Middle frontal gyrus (tissue), 1 donor: Measurements from ENCODE around the gene SCUBE2.
A peak's percentile ranks its signal among the peaks of the same experiment; 100 is the strongest.

Experiments
- DNase-seq: peaks from one replicate; pipeline ENCODE4 v3.0.0-alpha.2; 2015; ENCODE audit warnings: low spot score; ENCODE audit errors: extremely low spot score

The SCUBE2 gene

DNA sequence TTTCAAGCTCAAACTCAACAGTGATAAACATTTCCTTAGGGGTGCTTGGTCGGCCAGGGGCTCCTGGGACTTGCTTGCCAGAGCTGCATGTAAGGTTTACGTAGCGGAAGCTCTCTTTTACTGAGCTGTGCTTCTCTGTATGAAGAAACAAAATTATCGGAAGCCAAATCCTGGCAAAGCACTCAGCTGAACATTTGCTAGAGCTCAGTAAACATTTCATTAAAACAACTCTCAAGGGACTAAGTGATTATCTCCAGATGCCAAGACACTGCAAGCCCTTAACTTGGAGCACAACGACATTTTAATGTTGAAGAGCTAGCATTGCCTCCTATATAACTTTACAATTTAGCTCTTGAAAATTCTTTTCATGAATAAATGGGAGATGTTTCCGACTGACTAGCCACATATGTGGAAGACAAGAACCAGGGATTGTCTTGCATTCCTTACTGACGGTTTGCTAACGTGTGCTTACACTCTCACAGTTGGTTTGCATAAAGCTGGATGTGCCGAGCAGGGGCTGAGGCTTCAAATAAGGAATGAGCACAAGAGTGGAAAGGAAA, 43.4 kb downstream of the SCUBE2 start:
- DNase-seq, result no peak

DNA sequence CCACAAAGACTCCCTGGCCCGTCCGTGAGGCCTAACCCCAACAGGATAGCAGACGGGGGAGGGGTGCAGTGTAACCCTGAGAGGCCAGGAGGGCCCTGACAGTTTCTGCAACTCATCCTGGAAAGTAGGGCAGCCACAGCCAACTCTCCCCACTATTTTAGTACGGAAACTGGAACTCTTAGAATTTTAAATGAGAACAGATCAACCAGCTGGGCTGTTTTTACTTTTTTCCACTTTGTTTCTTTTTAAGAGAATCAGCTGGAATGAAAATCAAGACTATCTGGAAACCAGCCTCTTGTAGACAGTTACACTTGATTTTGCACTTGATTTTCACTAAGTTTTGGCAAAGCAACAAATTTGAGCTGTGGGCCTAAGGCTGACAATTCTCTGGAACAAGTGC, 44.9 kb downstream of the SCUBE2 start:
- DNase-seq, result no peak

DNA sequence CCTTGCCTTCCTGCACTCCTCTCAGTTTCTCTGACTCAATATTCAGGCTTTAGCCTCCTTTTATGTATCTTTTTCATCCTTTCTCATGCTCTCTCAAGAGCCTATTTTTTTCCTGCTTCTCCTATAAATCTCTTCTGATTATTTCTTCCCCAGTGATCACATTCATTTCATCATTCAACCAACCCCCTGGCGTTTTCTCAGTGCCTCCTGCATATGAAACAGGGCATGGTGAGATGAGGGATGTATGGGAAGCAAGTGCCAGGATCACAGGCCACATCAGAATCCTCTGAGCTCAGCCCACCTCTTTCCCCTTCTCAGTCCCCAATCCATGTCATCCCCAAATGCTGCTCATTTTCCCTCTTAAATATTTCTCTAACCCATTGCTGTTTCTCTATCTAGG, 48.9 kb downstream of the SCUBE2 start:
- no peak for DNase-seq

DNA sequence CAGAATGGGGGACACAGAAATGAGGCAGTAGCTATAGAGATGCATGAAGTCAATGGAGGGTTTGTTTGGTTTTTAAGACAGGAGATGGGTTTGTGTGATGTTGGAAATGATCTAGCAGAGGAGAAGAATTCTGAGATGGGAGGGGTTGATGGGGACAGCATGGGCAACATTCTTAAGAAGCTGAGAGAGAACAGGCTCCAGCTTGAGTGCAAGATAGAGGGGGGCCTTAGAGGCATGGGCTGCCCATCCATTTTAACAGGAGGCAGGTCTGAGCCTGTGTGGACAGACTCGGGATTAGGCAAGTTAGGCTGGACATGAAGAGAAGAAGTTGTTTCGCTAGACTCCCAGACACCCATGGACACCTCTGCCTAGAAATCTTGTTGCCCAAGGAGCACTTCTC, 49.7 kb downstream of the SCUBE2 start:
- DNase-seq, result no peak

DNA sequence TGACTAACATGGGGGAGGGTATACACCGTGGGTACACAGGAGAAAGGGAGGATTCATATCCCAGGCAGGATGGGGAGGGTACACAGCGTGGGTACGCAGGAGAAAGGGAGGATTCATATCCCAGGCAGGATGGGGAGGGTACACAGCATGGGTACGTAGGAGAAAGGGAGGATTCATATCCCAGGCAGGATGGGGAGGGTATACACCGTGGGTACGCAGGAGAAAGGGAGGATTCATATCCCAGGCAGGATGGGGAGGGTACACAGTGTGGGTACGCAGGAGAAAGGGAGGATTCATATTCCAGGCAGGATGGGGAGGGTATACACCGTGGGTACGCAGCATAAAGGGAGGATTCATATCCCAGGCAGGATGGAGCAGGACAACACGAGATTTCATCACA, 51.0 kb downstream of the SCUBE2 start:
- no peak for DNase-seq

- no peak for DNase-seq
These were observed 51.5 kb downstream of the SCUBE2 start for GRCh38 chr11:9039863-9040262.

GRCh38 chr11:9039198-9039597, 52.2 kb downstream of the SCUBE2 start:
- no peak for DNase-seq

GRCh38 chr11:9038541-9038940, 52.9 kb downstream of the SCUBE2 start:
- no peak for DNase-seq

GRCh38 chr11:9037963-9038362, 53.4 kb downstream of the SCUBE2 start:
- no peak for DNase-seq

GRCh38 chr11:9037046-9037780, 54.2 kb downstream of the SCUBE2 start:
- DNase-seq, result no peak

GRCh38 chr11:9030601-9031000, 60.8 kb downstream of the SCUBE2 start:
- DNase-seq, result no peak

- DNase-seq, result no peak
These were observed 62.0 kb downstream of the SCUBE2 start for GRCh38 chr11:9029422-9029821.

GRCh38 chr11:9028581-9028980, 62.8 kb downstream of the SCUBE2 start:
- DNase-seq, result no peak

- DNase-seq, result no peak
These were observed 66.1 kb downstream of the SCUBE2 start for GRCh38 chr11:9025101-9025850.

DNA sequence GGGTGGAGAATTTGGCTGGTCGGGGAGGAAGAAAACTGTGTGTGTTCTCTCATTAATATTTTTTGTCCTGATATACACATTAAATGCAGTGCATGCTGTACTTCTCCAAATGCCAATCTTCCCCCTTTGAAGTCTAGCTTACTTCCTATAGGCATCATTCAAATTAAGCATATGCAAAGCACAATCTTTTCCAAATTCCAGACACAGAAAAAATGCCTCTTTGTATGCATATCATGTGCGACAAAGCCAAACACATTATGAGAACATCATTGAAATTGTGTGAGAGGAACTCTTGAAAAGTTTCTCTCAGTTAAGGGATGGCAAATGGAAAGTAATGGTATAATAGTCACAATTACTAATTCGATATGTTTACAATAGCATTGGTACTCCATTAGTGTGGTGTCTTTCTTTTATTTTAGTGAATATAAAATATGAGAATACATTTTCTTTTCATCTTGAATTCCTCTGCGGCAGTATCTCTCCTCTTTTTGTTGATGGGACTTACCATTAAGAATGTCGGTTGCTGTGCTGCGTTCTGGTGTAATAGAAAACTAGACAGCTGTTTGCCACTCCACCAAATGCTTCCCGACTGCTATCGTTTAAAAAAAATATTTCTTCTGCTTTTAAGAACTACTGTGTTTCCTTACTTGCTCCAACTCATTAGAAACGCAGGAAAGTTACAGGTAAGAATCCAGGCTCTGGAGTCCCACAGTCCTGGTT, 68.3 kb downstream of the SCUBE2 start:
- no peak for DNase-seq

DNA sequence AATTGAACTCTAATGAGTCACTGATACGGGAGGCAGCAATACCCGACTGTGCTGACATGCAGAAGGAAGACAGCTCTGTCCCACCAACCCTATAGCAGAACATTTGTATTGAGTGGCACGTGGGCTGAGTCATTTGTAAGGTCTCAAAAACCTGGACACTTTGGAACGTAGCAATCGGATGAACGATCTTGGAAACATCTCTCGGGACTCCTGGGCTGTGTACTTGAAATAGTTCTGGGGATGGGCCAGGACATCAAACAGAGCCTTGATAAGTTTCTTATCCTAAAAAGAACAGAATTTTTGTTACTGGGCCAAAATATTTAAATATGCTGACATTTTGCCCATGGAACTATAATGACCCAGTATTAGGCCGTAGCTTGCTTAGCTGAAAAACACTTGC, 70.5 kb downstream of the SCUBE2 start:
- no peak for DNase-seq

GRCh38 chr11:9019861-9020260, 71.5 kb downstream of the SCUBE2 start:
- no peak for DNase-seq

DNA sequence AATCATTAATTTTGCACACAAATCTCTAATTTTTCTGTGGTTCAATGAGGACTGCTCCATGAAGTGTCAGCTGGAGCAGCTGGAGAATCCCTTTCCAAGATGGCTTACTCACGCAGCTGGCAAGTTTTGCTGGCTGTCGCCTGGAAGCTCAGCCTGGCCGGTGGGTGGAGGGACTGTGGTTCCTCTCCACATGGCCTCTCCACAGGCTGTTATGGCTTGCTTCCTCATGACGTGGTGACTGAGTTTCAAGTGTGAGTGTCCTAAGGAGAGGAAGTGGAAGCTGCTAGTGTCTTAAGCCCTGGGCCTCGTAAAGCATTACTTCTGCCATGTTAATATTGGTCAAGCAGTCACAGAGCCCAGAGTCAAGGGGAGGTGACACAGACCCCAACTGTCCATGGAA, 73.6 kb downstream of the SCUBE2 start:
- no peak for DNase-seq

GRCh38 chr11:9016916-9017642, 74.3 kb downstream of the SCUBE2 start:
- no peak for DNase-seq

DNA sequence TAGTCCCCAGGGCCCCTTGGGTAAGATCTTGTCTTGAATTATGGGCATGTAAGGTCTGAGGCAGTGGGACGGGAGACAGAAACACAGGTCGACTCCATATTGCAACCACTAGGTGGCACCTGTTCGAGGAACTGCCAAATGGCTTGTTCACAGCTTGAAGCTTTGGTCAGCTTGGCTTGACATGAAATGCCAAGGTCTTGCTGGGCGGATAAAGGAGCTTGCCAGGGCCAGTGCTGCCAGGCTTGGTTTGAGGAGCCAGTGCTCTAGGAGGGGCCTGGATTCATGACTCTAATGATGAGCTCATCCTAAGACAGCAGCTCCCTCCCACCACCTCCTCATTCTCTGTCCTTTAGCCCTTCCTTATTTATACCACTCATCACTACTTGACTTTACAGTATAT, 75.7 kb downstream of the SCUBE2 start:
- peak; percentile 56 for DNase-seq

GRCh38 chr11:9014826-9015225, 76.6 kb downstream of the SCUBE2 start:
- DNase-seq, result no peak
